Transverse colon (tissue), 4 donors: ENCODE results near the gene METTL14. TPM values are rescaled to one million over a fixed set of nuclear protein-coding genes. Genes with fewer than 3 reads are reported as not detected.

Experiments
- DNase-seq: peaks from one replicate; pipeline ENCODE4 v3.0.0-alpha.2; 2019
- H3K27ac ChIP-seq, 4 donors: fragments of 200-600 bp; sonication (generic); 2 replicates each; pipeline ENCODE4 v1.5.1; 2016 to 2018; ENCODE audit warnings: inconsistent platforms in 4 of 4
- H3K27me3 ChIP-seq: fragments of 200-600 bp; sonication (generic); 2 replicates; pipeline ENCODE4 v1.5.1; 2017; ENCODE audit warnings: inconsistent platforms
- H3K36me3 ChIP-seq, 4 donors: fragments of 200-600 bp; sonication (generic); 2 replicates each; pipeline ENCODE4 v1.5.1; 2017 to 2019; ENCODE audit warnings: inconsistent platforms in 4 of 4
- H3K4me1 ChIP-seq, 4 donors: fragments of 200-600 bp; sonication (generic); 2 replicates each; pipeline ENCODE4 v1.5.1; 2017 to 2020; ENCODE audit warnings: inconsistent platforms in 4 of 4
- H3K4me3 ChIP-seq, 4 donors: fragments of 200-600 bp; sonication (generic); 1 replicate in 1 of 4; 2 replicates in 3 of 4; pipeline versions ENCODE4 v1.5.1 to v1.6.1; 2017 to 2019; ENCODE audit warnings: inconsistent platforms in 4 of 4
- H3K9me3 ChIP-seq, 2 donors: fragments of 200-600 bp; sonication (generic); 2 replicates each; pipeline ENCODE4 v1.5.1; 2017 to 2019; ENCODE audit warnings: inconsistent platforms in 2 of 2
- EP300 ChIP-seq: sonication (generic); formaldehyde crosslinking; IDR thresholded peaks from one replicate; pipeline ENCODE4 v1.6.1; 2017; ENCODE audit warnings: antibody characterized with exemption, low read depth
- POLR2A ChIP-seq: fragments of 450-650 bp; IDR thresholded peaks from one replicate; pipeline ENCODE4 v1.6.1; 2016; ENCODE audit warnings: antibody characterized with exemption, mild to moderate bottlenecking, moderate library complexity
- POLR2AphosphoS5 ChIP-seq, 3 donors: sonication (generic); formaldehyde crosslinking; IDR thresholded peaks; one replicate each; pipeline ENCODE4 v1.6.1; 2016; ENCODE audit warnings: antibody characterized with exemption in 3 of 3
- WGBS, 2 donors: methylation state at CpG; one replicate each; pipeline ENCODE4 v1.1.5; 2018; ENCODE audit warnings: low coverage in 1 of 2; 5-methylcytosine and 5-hydroxymethylcytosine counted together
- in situ Hi-C, 4 donors: fragments of 200-750 bp; cut with MboI; loops; one replicate each; pipeline versions ENCODE4 v1.15.0 to v1.15.1; 2017; ENCODE audit warnings: low sequenced_read_pairs in 3 of 4, low pct_ligation_motif_present in 1 of 4, low pct_unique_long_range_greater_than_20kb in 1 of 4
- intact Hi-C: fragments of 100-400 bp; cut with DNase I; formaldehyde crosslinking; loops from one replicate; pipeline ENCODE4 v1.15.1; 2023; ENCODE audit warnings: low total_unique reads
- total RNA-seq, 4 donors: library from RNA; depleted of rRNA; stranded (reverse); fragments of >200 nt; gene quantifications; one replicate each; pipeline ENCODE4 v1.1.0, GENCODE V29; 2016
- TF ChIP-seq, protein P1 (sequence below), 5 experiments: fragments of 200-600 bp in 3 of 5; fragments of 450-650 bp in 2 of 5; sonication (generic) in 3 of 5; IDR thresholded peaks; 1 replicate in 2 of 5; 2 replicates in 3 of 5; pipeline ENCODE4 v1.5.1; 2016 to 2017; ENCODE audit warnings: antibody characterized with exemption in 5 of 5, inconsistent platforms in 3 of 5, mild to moderate bottlenecking in 2 of 5, moderate library complexity in 1 of 5

Gene METTL14
- total RNA-seq, 4 donors from 2014 or later: 9.8 to 43.0 (median 27.6) TPM

GRCh38 chr4:118755438-118756226, 70.4 kb downstream of the METTL14 start:
- no peak for DNase-seq
- WGBS, 2 donors: 79 to 87% methylated on average over 2 of the region's 2 CpGs
- TF ChIP-seq EP300 (no peak), POLR2A (no peak), POLR2AphosphoS5 (IDR thresholded peaks at IDR 0.05) (no peak)
- TF ChIP-seq, protein P1, sequence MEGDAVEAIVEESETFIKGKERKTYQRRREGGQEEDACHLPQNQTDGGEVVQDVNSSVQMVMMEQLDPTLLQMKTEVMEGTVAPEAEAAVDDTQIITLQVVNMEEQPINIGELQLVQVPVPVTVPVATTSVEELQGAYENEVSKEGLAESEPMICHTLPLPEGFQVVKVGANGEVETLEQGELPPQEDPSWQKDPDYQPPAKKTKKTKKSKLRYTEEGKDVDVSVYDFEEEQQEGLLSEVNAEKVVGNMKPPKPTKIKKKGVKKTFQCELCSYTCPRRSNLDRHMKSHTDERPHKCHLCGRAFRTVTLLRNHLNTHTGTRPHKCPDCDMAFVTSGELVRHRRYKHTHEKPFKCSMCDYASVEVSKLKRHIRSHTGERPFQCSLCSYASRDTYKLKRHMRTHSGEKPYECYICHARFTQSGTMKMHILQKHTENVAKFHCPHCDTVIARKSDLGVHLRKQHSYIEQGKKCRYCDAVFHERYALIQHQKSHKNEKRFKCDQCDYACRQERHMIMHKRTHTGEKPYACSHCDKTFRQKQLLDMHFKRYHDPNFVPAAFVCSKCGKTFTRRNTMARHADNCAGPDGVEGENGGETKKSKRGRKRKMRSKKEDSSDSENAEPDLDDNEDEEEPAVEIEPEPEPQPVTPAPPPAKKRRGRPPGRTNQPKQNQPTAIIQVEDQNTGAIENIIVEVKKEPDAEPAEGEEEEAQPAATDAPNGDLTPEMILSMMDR (IDR thresholded peaks at IDR 0.05): no peak
- in situ Hi-C loops (loop anchor here in 1 of 4 donors (25.0 kb wide), 2 partner anchors 132 to 232 kb away; partner anchors contain the start of gene SYNPO2), intact Hi-C loops (no loop called here)
- Histone ChIP-seq H3K36me3 (peaks cover 0 to 8% (median 0%) of the 10 kb centered on the region in 4 donors), H3K9me3 (no peaks in the 10 kb centered on the region), H3K27me3 (no peaks in the 10 kb centered on the region), H3K4me1 (peaks cover 0 to 75% (median 9%) of the 10 kb centered on the region in 4 donors), H3K27ac (peak overlapping the region; percentile 64 to 81 (median 76)), H3K4me3 (no peak overlapping the region)

DNA sequence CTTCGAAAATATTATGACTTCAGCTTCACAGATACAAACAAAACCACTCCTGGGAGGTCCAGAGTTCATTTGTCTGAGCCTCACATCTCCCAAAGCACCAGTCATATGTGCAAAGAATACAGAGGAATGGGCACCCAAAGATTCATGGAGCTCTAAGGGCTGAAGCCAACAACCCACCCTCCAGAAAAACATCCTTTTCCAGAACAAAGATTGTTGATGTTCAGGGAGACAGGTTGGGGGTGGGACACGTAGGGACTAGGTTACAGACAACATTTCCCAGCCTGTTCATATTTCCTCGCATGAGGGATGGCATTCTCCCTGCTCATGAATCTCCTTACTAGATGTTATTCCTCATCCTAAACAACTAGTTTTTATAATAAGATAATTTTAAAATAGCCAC, 71.2 kb downstream of the METTL14 start:
- TF ChIP-seq POLR2AphosphoS5 (IDR thresholded peaks at IDR 0.05) (no peak), POLR2A (no peak), EP300 (no peak)
- TF ChIP-seq, protein P1 (IDR thresholded peaks at IDR 0.05): no peak
- no peak overlapping the region for H3K4me3 ChIP-seq
- peaks cover 0 to 81% (median 9%) of the 10 kb centered on the region in 4 donors for H3K4me1 ChIP-seq
- no peak for DNase-seq
- H3K36me3 ChIP-seq: peaks cover 0 to 4% (median 0%) of the 10 kb centered on the region in 4 donors
- H3K9me3 ChIP-seq: no peaks in the 10 kb centered on the region
- H3K27ac ChIP-seq: peak overlapping the region; percentile 64 to 81 (median 76)
- intact Hi-C loops: no loop called here
- H3K27me3 ChIP-seq: no peaks in the 10 kb centered on the region
- WGBS, 2 donors: 73 to 81% methylated on average over 3 of the region's 3 CpGs
- in situ Hi-C loops: loop anchor here in 1 of 4 donors (25.0 kb wide), 2 partner anchors 131 to 231 kb away; partner anchors contain the start of gene SYNPO2

- Histone ChIP-seq H3K4me3 (no peak overlapping the region), H3K36me3 (no peaks in the 10 kb centered on the region), H3K9me3 (no peaks in the 10 kb centered on the region), H3K4me1 (peaks cover 0 to 82% (median 11%) of the 10 kb centered on the region in 4 donors), H3K27ac (peak overlapping the region; percentile 64 to 81 (median 76)), H3K27me3 (no peaks in the 10 kb centered on the region)
- intact Hi-C loops: no loop called here
- in situ Hi-C loops: loop anchor here in 1 of 4 donors (25.0 kb wide), 2 partner anchors 130 to 230 kb away; partner anchors contain the start of gene SYNPO2
- no peak for TF ChIP-seq POLR2A
- TF ChIP-seq POLR2AphosphoS5 (IDR thresholded peaks at IDR 0.05): no peak
- TF ChIP-seq, protein P1 (IDR thresholded peaks at IDR 0.05): no peak
- TF ChIP-seq EP300: no peak
- DNase-seq: no peak
- 93 to 100% methylated on average over 1 of the region's 1 CpG for WGBS, 2 donors
Observed at GRCh38 chr4:118756958-118757357, 71.8 kb downstream of the METTL14 start.

DNA sequence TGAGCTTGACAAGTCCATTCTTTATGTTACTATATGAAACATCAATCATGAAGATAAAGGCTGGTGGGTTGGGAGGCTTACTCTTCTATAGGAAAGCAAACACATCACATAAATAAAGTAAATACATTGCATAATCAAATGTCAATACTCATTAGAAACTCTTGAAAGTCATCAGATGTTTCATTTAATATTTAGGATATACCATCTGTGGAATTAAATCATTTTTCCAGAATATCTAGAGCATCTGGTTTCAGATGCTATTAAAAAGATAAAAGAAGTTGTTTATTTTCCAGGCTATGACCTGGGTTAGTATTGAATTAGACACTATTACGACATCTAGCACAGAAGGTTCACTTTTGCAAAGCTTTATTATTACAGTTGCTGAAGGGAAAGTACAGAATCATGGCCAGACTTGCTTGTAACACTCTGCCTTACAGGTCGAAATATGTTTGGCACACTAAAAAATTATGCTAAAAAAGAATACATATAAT, 72.6 kb downstream of the METTL14 start:
- H3K9me3 ChIP-seq: no peaks in the 10 kb centered on the region
- intact Hi-C loops (no loop called here), in situ Hi-C loops (loop anchor here in 1 of 4 donors (25.0 kb wide), 2 partner anchors 129 to 229 kb away; partner anchors contain the start of gene SYNPO2)
- TF ChIP-seq POLR2AphosphoS5 (IDR thresholded peaks at IDR 0.05) (no peak), POLR2A (no peak), EP300 (no peak)
- TF ChIP-seq, protein P1 (IDR thresholded peaks at IDR 0.05): no peak
- no peaks in the 10 kb centered on the region for H3K27me3 ChIP-seq
- DNase-seq: no peak
- peak overlapping the region; percentile 64 to 81 (median 76) for H3K27ac ChIP-seq
- H3K4me3 ChIP-seq: no peak overlapping the region
- no peaks in the 10 kb centered on the region for H3K36me3 ChIP-seq
- 56 to 65% methylated on average over 2 of the region's 2 CpGs for WGBS, 2 donors
- peaks cover 0 to 87% (median 13%) of the 10 kb centered on the region in 4 donors for H3K4me1 ChIP-seq
